ENCODE measurements around the gene TMEM250.

Gene TMEM250

GRCh38 chr9:136131629-136132511 lies 13.2 kb upstream of the TMEM250 start:
- no peak for DNase-seq

GRCh38 chr9:136129176-136129575 lies 10.5 kb upstream of the TMEM250 start:
- no peak for DNase-seq

- DNase-seq: no peak
Measured at GRCh38 chr9:136128436-136128835, 9.8 kb upstream of the TMEM250 start.

GRCh38 chr9:136127313-136127712 lies 8.6 kb upstream of the TMEM250 start:
- DNase-seq: no peak

DNA sequence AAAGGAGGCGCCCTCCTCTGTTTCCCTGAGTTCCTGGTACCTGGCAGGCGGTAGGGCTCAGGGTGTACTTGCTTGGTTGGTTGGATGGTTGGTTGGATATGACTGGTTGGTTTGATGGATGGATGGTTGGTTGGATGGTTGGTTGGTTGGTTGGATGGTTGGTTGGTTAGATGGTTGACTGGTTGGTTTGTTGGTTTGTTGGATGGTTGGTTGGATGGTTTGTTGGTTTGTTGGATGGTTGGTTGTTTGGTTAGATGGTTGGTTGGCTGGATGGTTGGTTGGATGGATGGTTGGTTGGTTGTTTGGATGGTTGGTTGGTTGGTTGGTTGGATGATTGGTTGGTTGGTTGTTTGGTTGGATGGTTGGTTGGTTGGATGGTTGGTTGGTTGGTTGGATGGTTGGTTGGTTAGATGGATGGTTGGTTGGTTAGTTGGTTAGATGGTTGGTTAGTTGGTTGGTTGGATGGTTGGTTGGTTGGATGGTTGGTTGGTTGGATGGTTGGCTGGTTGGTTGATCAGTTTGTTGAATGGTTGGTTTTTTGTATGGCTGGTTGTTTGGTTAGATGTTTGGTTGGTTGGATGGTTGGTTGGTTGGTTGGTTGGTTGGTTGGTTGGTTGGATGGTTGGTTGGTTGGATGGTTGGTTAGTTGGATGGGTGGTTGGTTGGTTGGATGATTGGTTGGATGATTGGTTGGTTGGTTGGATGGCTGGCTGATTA lies 6.5 kb upstream of the TMEM250 start:
- no peak for DNase-seq

- DNase-seq: peak; percentile 48
Measured at GRCh38 chr9:136122425-136123383, 4.0 kb upstream of the TMEM250 start.

DNA sequence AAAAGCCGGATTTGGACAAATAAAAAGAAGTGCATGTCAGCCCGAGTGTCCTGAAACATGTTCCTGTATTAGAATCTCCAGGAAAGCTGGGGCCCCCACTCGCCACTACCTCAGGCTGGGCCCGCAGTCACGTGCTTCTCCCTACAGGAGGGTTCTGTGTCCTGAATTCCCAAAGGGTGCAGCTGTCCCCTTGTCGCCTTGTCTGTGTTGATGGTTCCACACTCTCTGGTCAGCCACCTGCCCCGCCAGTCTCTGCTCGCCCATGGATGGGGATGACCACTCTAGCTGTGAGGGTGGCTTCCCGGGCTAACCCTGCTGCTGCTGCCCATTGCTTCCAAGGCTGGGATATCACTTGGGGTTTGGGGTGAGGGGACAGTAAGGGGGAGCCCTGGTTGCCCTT lies 3.1 kb upstream of the TMEM250 start:
- no peak for DNase-seq

DNA sequence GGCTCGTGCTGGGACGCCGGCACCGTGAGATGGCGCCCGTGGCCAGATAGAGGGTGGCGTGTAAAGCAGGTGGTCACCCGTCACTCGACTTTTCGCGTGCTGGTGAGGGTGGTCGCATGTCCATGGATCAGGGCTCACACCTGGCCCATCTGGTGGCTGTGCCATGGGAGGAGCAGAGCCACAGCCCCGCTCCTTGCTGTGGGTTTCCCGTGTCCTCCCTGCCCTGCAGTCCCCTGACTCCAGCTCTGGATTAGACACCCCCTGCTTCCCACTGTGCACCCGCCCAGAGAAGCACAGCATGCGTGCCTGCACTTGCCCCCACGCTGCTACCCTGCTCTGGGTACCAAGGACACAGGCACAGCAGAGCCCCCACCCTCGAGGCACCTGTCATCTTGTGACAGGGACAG lies 1.8 kb upstream of the TMEM250 start:
- DNase-seq: no peak

DNA sequence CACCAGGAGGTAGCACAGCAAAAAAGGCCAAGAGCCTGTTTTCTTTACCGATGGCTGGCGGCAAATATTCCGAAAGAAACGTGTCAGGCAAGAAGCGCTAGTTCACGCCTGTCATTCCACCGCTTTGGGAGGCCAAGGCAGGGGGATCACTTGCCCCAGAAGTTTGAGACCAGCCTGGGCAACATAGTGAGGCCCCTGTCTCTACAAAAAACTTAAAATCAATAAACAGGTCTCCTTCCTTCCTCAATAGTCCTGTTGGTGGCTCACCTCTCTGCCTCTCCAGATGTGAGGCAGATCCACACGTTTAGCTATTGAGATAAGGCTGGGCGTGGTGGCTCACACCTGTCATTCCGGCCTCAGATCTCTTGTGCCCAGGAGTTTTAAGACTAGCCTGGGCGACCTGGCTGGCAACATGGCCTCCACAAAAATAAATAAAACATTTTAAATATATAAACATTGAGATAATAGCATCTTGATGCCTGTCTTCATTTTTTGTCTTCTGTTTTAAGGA lies 1.3 kb upstream of the TMEM250 start:
- DNase-seq: no peak

DNA sequence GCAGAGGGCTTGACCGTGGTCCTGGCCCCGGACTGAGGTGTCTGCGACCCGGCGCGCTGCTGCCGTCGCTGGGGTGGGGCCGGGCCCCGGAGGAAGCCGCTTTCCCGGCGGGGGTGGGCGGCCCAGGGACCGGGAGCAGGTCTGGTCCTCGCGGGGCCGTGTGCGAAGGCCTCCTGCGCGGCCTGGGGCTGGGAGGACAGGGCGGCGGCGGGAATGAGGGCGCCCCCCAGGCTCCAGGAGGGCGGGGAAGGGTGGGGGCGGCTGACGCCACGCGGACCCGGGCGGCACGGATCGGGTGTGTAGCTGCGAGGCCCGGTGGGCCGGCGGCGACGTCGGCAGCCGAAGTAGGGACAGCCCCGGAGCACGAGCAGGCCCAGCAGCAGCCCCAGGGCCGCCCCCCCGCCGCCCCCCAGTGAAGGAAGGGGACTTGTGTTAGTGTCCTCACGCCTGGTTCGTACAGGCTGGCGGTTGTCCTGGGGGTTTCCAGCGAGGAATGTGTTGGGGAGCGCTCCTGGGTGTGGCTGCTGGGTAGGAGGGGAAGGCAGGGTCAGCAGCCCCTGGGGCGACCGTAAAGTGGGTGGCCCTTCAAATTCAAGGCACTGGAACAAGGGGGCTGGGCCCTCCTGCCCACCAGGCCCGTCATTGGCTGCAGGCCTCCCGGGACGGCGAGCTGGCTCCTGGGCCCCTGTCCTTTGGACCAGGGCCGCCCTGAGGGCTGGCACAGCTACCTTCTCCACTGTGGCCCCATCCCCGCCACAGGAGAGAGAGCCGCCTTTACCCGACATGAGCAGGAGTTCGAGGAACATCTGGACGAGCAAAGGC lies 597 bp upstream of the TMEM250 start:
- no peak for DNase-seq

GRCh38 chr9:136117916-136118319 lies 757 bp downstream of the TMEM250 start:
- no peak for DNase-seq

DNA sequence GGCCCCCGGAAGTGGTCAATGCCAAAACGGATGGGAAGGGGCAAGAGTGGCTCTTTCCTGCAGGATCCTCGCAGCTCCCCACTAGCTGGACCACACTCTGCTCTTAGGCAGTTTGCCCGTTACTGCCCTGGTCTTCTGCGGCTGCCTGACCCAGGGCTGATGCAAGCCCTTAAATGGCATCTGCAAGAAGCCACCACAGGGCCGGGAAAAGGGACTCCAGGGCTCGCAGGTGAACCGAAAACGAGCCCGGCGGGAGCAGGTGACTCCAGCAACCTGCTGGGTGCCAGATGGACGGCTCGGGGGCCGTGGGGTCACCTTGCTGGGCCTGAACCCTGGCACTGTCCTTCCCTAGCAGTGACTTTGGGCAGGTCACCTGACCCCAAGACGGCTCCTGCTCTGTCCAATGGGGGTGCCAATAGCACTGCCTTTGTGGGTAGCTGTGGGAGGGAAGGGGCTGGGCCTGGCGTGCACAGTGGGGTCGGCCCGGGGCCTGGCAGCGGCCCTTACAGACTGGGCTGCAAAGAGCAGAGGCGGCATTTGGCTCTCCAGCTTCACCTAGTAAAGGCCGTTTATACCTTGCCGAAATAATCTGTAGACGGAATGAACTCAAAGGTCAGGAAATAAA lies 1.3 kb downstream of the TMEM250 start:
- DNase-seq: no peak

GRCh38 chr9:136116360-136117098 lies 2.1 kb downstream of the TMEM250 start:
- DNase-seq: no peak

DNA sequence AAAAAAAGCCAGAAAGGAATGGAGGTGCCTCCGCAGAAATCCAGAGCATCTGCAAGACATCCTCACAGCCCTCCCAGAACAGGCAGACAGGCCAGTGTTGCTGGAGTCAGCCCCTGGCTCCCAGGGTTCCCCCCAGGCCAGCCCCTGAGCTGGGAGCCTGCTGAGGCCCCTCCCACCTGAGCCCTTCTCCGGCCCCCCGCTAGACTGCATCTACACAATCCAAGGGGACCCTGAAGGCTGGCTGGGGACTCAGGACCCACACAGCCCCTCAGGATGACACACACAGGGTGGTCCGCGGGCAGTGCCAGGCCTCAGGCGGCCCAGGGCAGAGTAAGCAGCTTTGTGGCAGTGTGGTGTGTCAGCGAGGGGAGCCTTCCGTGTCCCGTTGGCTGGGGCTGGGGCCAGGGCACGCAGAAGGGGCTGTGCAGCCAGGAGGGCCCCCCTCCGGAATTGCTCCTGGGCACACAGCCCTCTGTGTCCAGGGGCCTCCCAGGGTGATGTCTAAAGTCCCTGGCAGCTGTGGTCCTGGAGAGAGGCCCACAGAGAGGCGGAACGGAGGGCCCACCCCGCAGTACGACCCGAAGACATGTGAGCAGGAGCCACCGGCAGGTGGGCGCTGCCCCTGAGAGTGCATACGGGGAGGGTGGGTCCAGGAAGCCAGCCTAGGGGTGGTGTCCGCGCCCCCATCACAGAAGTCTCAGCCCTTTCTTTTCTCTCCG lies 2.9 kb downstream of the TMEM250 start:
- no peak for DNase-seq

- no peak for DNase-seq
Measured at GRCh38 chr9:136115206-136115605, 3.5 kb downstream of the TMEM250 start.

- no peak for DNase-seq
Measured at GRCh38 chr9:136114610-136115009, 4.1 kb downstream of the TMEM250 start.

GRCh38 chr9:136112541-136112940 lies 6.1 kb downstream of the TMEM250 start:
- DNase-seq: no peak

- DNase-seq: no peak
Measured at GRCh38 chr9:136111910-136112309, 6.8 kb downstream of the TMEM250 start.

DNA sequence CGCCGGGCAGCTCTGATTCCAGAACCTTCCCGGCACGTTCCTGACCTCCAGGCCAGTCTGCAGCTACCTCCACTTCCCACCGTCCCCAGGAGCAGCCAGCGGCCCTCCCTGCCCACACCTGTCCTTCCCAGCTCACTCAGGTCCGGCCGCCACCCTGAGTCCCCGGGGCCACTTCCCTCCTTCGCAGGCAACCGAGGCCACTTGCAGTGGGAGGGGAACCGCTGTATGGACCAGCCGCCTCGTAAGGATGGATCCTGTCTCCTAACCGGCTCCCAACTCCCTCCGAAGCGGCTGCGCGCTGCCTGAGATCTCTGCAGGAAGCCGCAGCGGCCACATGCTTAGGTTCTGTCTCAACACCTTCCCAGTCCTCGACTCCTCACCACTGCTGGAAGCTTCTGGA lies 7.5 kb downstream of the TMEM250 start:
- DNase-seq: no peak
